ENCODE data around the gene PRRG4.
"Not testable (repeated sequence)": the region's sequence is repeated elsewhere in the genome, so short reads cannot be mapped to it uniquely, and the experiment has no call there.

PRRG4 gene

GRCh38 chr11:32829680-32830412 is at the start of gene PRRG4:
PRRG4 (plus strand) TSS chr11:32829927; CDS start chr11:32830530, 603 bp downstream.
- peak within 1 kb of the TSS; percentile 70 for H3K4me3 ChIP-seq (replicated peaks; ENCODE audit: low read depth, low read length)
- TF ChIP-seq CTCF (IDR thresholded peaks at IDR 0.05; ENCODE audit: insufficient read depth, low read length, poor library complexity, severe bottlenecking) = no peak

GRCh38 chr11:32780839-32781238 is 48.9 kb upstream of the PRRG4 start:
- not testable (repeated sequence) for H3K36me3 ChIP-seq (ENCODE audit: control insufficient read depth, insufficient read depth, low read length); H3K4me3 ChIP-seq (replicated peaks; ENCODE audit: low read depth, low read length); DNase-seq (ENCODE audit: extremely low read depth, insufficient read length); H3K27me3 ChIP-seq (replicated peaks; ENCODE audit: control insufficient read depth, insufficient read depth, low read length)

More at GRCh38 chr11:32829680-32830412, at the start of gene PRRG4:
- DNase-seq (ENCODE audit: extremely low read depth, insufficient read length) = peak; percentile 80
- no peaks in the 10 kb centered on the region for H3K27me3 ChIP-seq (replicated peaks; ENCODE audit: control insufficient read depth, insufficient read depth, low read length)
- H3K36me3 ChIP-seq (ENCODE audit: control insufficient read depth, insufficient read depth, low read length) = no peaks in the 10 kb centered on the region

GRCh38 chr11:32781721-32782120 is 48.0 kb upstream of the PRRG4 start:
- TF ChIP-seq CTCF (IDR thresholded peaks at IDR 0.05; ENCODE audit: insufficient read depth, low read length, poor library complexity, severe bottlenecking) = no peak
- H3K36me3 ChIP-seq (ENCODE audit: control insufficient read depth, insufficient read depth, low read length) = no peaks in the 10 kb centered on the region
- no peak for DNase-seq (ENCODE audit: extremely low read depth, insufficient read length)
- no peak overlapping the region for H3K4me3 ChIP-seq (replicated peaks; ENCODE audit: low read depth, low read length)
- H3K27me3 ChIP-seq (replicated peaks; ENCODE audit: control insufficient read depth, insufficient read depth, low read length) = no peaks in the 10 kb centered on the region

DNA sequence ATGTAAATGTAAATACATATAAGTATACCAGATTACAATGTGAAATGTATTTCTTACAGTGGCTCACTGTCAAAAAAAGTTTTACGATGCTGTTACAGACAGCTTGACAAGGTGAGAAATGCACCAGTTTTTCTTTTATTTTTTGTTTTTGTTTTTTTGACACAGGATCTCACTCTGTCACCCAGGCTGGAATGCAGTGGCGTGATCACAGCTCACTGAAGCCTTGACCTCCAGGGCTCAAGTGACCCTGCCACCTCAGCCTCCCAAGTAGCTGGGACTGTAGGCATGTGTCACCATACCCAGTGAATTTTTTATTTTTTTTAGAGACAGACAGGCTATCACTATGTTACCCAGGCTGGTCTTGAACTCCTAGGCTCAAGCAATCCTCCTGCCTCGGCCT is 44.5 kb upstream of the PRRG4 start:
- TF ChIP-seq CTCF (IDR thresholded peaks at IDR 0.05; ENCODE audit: insufficient read depth, low read length, poor library complexity, severe bottlenecking) = no peak
- H3K27me3 ChIP-seq (replicated peaks; ENCODE audit: control insufficient read depth, insufficient read depth, low read length) = no peaks in the 10 kb centered on the region
- H3K4me3 ChIP-seq (replicated peaks; ENCODE audit: low read depth, low read length) = no peak overlapping the region
- H3K36me3 ChIP-seq (ENCODE audit: control insufficient read depth, insufficient read depth, low read length) = no peaks in the 10 kb centered on the region
- no peak for DNase-seq (ENCODE audit: extremely low read depth, insufficient read length)

- no peak for TF ChIP-seq CTCF (IDR thresholded peaks at IDR 0.05; ENCODE audit: insufficient read depth, low read length, poor library complexity, severe bottlenecking)
- Histone ChIP-seq H3K4me3 (replicated peaks; ENCODE audit: low read depth, low read length) (no peak overlapping the region), H3K36me3 (ENCODE audit: control insufficient read depth, insufficient read depth, low read length) (no peaks in the 10 kb centered on the region), H3K27me3 (replicated peaks; ENCODE audit: control insufficient read depth, insufficient read depth, low read length) (no peaks in the 10 kb centered on the region)
- DNase-seq (ENCODE audit: extremely low read depth, insufficient read length) = no peak
Measured at GRCh38 chr11:32786811-32787210, 42.9 kb upstream of the PRRG4 start.

- no peaks in the 10 kb centered on the region for H3K27me3 ChIP-seq (replicated peaks; ENCODE audit: control insufficient read depth, insufficient read depth, low read length)
- H3K4me3 ChIP-seq (replicated peaks; ENCODE audit: low read depth, low read length) = no peak overlapping the region
- DNase-seq (ENCODE audit: extremely low read depth, insufficient read length) = no peak
- H3K36me3 ChIP-seq (ENCODE audit: control insufficient read depth, insufficient read depth, low read length) = no peaks in the 10 kb centered on the region
- no peak for TF ChIP-seq CTCF (IDR thresholded peaks at IDR 0.05; ENCODE audit: insufficient read depth, low read length, poor library complexity, severe bottlenecking)
Measured at GRCh38 chr11:32790916-32791315, 38.8 kb upstream of the PRRG4 start.

Data from GM06990 (cell line).